ENCODE results near the gene GSPT2. TPM values are rescaled to one million over a fixed set of nuclear protein-coding genes. Genes with fewer than 3 reads are reported as not detected.

Gene GSPT2
- total RNA-seq, 1 experiment from 2014 or later, result not detected

- no peak for TF ChIP-seq EZH2 (IDR thresholded peaks at IDR 0.05; ENCODE audit: low read depth)
- no peak for TF ChIP-seq CTCF (conservative IDR thresholded peaks at IDR 0.05)
- no peak overlapping the region for H3K4me2 ChIP-seq
- BruUV-seq (replicated peaks), result no TSS peak
- intact Hi-C loops (cut with micrococcal nuclease; ENCODE audit: unreplicated experiment), result no loop called here
- ChIA-PET CTCF (no interaction called here), POLR2A (ENCODE audit: unreplicated experiment) (no interaction called here)
- no peak for DNase-seq
- no peaks in the 10 kb centered on the region for H4K20me1 ChIP-seq (ENCODE audit: insufficient read depth)
- H3K4me1 ChIP-seq (replicated peaks; ENCODE audit: insufficient read depth), result no peaks in the 10 kb centered on the region
- no peaks in the 10 kb centered on the region for H3F3A ChIP-seq (ENCODE audit: insufficient read depth, low read depth)
- no peak overlapping the region for H3K4me3 ChIP-seq
- no peaks in the 10 kb centered on the region for H3K9me2 ChIP-seq (ENCODE audit: insufficient read depth)
- no peaks in the 10 kb centered on the region for H3K9me3 ChIP-seq (ENCODE audit: insufficient read depth, low read depth)
- H2AFZ ChIP-seq, result no peak overlapping the region
- peaks cover 10% of the 10 kb centered on the region for H3K27me3 ChIP-seq (ENCODE audit: insufficient read depth, low read depth)
- H3K79me2 ChIP-seq (ENCODE audit: low read depth), result no peaks in the 10 kb centered on the region
- no peaks in the 10 kb centered on the region for H3K36me3 ChIP-seq (ENCODE audit: low read depth)
- no peak overlapping the region for H3K27ac ChIP-seq
Measured at GRCh38 chrX:51747671-51748070, 4.4 kb downstream of the GSPT2 start.

- no peaks in the 10 kb centered on the region for H3F3A ChIP-seq (ENCODE audit: insufficient read depth, low read depth)
- no peaks in the 10 kb centered on the region for H3K36me3 ChIP-seq (ENCODE audit: low read depth)
- H2AFZ ChIP-seq, result no peak overlapping the region
- no peak overlapping the region for H3K4me2 ChIP-seq
- DNase-seq, result no peak
- ChIA-PET CTCF (no interaction called here), POLR2A (ENCODE audit: unreplicated experiment) (no interaction called here)
- no peak overlapping the region for H3K27ac ChIP-seq
- no peaks in the 10 kb centered on the region for H3K9me2 ChIP-seq (ENCODE audit: insufficient read depth)
- no peak for TF ChIP-seq EZH2 (IDR thresholded peaks at IDR 0.05; ENCODE audit: low read depth)
- TF ChIP-seq CTCF (conservative IDR thresholded peaks at IDR 0.05), result no peak
- no peaks in the 10 kb centered on the region for H4K20me1 ChIP-seq (ENCODE audit: insufficient read depth)
- no peaks in the 10 kb centered on the region for H3K4me1 ChIP-seq (replicated peaks; ENCODE audit: insufficient read depth)
- no peaks in the 10 kb centered on the region for H3K27me3 ChIP-seq (ENCODE audit: insufficient read depth, low read depth)
- no peak overlapping the region for H3K4me3 ChIP-seq
- no TSS peak for BruUV-seq (replicated peaks)
- H3K9me3 ChIP-seq (ENCODE audit: insufficient read depth, low read depth), result no peaks in the 10 kb centered on the region
- H3K79me2 ChIP-seq (ENCODE audit: low read depth), result no peaks in the 10 kb centered on the region
- intact Hi-C loops (cut with micrococcal nuclease; ENCODE audit: unreplicated experiment), result no loop called here
Measured at GRCh38 chrX:51759055-51759839, 16.0 kb downstream of the GSPT2 start.

GRCh38 chrX:51760657-51761056 lies 17.4 kb downstream of the GSPT2 start:
- Histone ChIP-seq H3K4me3 (no peak overlapping the region), H3K27ac (no peak overlapping the region), H3F3A (ENCODE audit: insufficient read depth, low read depth) (no peaks in the 10 kb centered on the region), H4K20me1 (ENCODE audit: insufficient read depth) (no peaks in the 10 kb centered on the region), H3K27me3 (ENCODE audit: insufficient read depth, low read depth) (no peaks in the 10 kb centered on the region), H3K9me2 (ENCODE audit: insufficient read depth) (no peaks in the 10 kb centered on the region), H3K4me2 (no peak overlapping the region), H2AFZ (no peak overlapping the region), H3K4me1 (replicated peaks; ENCODE audit: insufficient read depth) (no peaks in the 10 kb centered on the region), H3K79me2 (ENCODE audit: low read depth) (no peaks in the 10 kb centered on the region), H3K36me3 (ENCODE audit: low read depth) (no peaks in the 10 kb centered on the region), H3K9me3 (ENCODE audit: insufficient read depth, low read depth) (no peaks in the 10 kb centered on the region)
- DNase-seq, result no peak
- intact Hi-C loops (cut with micrococcal nuclease; ENCODE audit: unreplicated experiment), result no loop called here
- CTCF ChIA-PET, result no interaction called here
- TF ChIP-seq EZH2 (IDR thresholded peaks at IDR 0.05; ENCODE audit: low read depth), result no peak
- TF ChIP-seq CTCF (conservative IDR thresholded peaks at IDR 0.05), result no peak
- POLR2A ChIA-PET (ENCODE audit: unreplicated experiment), result no interaction called here
- no TSS peak for BruUV-seq (replicated peaks)

Measured in PC-9 (cell line).